GM21360 (cell line): ENCODE results near the gene RPAP3.
"Not testable (repeated sequence)": the region's sequence is repeated elsewhere in the genome, so short reads cannot be mapped to it uniquely, and the experiment has no call there.

ENCODE experiments used
- ATAC-seq: cut with Tn5 transposase; IDR thresholded peaks from one replicate; pipeline ENCODE4 v1.9.1; 2021; ENCODE audit warnings: mild to moderate bottlenecking, moderate library complexity; ENCODE audit not compliant: unreplicated experiment

Gene RPAP3

DNA sequence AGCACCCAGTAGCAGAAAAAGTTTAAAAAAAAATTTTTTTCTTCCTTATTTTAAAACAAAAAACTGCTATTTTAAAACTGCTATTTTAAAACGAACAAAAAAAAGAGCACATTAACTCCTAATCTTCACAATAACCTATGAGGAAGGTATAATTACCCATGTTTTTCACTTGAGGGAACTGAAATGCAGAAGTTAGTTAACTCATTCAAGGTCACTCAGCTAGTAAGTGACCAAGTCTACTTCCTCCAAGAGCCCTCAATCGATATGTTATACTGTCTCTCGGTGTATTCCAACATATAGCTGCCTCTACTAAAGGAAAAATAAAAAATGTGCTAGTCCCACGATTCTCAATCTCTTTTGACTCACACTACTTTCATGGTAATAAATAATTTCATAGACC lies 7.8 kb downstream of the RPAP3 start:
- ATAC-seq, result no peak

DNA sequence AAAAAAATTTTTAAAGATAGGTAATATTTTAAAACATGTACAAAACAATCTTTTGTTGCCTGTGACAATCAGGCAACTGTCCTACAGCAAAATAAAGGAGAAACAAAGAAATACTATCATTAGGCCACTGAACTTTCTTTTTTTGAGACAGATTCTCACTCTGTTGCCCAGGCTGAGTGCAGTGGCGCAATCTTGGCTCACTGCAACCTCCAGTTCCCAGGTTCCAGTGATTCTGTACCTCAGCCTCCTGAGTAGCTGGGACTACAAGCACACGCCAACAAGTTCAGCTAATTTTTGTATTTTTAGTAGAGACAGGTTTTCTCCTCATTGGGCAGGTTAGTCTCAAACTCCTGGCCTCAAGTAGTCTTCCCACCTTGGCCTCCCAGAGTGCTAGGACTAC lies 16.6 kb downstream of the RPAP3 start:
- ATAC-seq, result no peak

DNA sequence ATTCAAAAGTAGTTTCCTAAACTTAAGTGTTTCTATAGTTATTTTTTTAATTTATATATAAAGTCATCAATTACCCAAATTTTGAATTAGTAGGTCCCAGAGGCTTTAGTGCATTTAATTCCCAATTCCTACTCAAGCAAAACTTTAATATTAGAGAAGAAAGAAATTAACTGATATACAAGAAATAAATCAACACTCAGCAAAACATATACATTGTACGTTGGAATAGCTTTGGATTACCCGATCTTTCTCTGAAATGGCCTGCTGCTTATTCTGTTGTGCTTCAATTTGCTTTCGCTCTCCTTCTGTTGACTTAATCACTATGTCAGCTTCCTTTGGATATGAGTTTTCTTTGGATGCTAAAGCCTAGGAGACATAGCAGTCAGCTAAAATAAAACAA lies 18.2 kb downstream of the RPAP3 start:
- ATAC-seq, result no peak

DNA sequence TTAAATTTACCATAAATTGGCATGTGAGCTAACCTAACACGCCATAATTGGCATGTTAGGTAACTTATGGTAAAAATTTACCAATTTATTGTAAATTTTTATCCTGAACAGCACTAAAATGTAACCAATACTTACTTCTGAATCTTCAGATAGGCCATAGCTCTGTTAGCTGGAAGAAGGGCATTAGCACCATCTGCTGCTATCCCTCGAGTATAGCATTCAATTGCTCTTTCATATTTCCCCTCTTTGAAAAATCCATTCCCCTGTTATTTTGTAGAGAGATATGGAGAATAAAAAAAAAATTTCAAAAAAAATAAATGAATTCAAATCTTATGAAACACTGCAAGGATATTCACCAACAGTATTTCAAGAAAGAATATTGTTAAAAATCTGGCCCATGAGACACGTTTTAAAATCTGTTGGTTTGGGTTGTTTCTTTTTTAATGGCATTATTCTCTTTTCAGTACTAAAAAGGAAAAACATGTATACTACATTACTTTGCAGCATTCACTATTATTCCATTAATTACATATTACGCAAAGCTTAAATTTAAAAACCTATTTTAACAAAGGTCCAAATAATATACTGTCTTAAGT lies 19.1 kb downstream of the RPAP3 start:
- no peak for ATAC-seq

DNA sequence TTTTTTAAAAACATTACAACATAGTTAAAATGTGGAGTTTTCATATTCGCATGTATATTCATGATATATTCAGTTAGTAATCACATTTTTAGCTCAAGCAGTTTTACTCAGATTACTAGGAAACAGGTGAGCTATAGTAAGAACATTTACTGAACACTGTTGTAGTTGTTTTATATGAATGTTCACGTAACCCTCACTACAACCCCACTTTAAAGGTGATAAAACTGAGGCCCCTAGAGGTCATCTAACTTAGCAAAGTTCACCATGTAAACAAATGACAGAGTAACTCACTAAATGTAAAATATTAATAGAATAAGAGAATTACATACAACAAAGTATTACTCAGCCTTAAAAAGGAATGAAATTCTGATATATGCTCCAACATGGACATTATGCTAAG lies 26.0 kb downstream of the RPAP3 start:
- ATAC-seq, result no peak

DNA sequence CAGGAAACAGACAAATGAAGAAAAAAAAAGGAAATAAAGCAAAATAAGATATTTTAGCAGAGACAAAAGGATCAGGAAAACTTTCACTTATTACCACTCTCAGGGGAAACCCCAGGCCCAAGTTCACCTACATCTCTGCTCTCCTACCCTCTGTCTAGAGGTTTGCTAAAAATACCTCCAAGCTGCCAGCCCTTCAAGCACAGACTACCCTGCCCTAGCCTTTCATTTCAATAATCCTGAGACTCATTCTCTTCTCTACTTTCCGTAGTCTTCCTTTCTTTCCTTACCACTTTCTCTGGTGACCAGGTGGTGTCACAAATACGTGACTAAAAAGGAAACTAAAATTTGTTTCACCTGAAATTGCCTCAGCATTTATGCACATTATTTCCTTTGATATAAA lies 33.8 kb downstream of the RPAP3 start:
- no peak for ATAC-seq

DNA sequence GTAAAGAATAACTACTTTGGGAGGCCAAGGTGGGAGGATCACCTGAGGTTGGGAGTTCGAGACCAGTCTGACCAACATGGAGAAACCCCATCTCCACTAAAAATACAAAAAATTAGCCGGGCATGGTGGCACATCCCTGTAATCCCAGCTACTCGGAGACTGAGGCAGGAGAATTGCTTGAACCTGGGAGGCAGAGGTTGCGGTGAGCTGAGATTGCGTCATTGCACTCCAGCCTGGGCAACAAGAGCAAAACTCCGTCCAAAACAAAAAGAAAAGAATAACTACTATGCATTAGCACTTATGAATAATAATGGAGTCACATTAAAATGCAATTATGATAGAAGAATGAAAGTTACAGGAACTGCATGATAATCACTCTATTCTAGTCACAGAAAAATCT lies 37.9 kb downstream of the RPAP3 start:
- ATAC-seq, result not testable (repeated sequence)

DNA sequence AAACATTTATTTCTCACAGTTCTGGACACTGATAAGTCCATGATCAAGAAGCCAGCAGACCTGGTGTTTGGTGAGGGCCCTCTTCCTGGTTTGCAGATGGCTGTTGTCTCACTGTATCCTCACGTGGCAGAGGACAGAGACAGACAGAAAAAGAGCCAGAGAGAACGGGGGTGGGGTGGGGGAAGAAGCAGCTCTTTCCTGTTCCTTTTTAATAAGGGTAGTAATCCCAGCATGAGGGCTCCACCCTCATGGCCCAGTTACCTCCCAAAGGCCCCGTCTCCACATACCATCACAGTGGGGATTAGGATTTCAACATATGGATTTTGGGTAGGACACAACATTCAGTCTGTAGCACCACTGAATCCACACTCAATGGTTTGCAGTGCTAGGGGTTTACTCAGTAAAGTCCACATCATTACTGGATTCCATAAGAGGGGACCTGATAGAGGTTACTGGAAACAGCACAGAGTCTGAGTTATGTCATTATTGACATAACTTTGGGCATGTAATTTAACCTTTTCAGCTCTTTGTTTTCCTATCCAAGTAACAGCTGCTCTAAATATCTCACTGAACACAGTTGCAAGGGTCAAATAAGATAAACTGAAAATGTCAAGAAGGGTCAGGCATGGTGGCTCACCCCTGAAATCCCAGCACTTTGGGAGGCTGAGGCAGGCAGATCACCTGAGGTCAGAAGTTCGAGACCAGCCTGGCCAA lies 53.2 kb downstream of the RPAP3 start:
- no peak for ATAC-seq

DNA sequence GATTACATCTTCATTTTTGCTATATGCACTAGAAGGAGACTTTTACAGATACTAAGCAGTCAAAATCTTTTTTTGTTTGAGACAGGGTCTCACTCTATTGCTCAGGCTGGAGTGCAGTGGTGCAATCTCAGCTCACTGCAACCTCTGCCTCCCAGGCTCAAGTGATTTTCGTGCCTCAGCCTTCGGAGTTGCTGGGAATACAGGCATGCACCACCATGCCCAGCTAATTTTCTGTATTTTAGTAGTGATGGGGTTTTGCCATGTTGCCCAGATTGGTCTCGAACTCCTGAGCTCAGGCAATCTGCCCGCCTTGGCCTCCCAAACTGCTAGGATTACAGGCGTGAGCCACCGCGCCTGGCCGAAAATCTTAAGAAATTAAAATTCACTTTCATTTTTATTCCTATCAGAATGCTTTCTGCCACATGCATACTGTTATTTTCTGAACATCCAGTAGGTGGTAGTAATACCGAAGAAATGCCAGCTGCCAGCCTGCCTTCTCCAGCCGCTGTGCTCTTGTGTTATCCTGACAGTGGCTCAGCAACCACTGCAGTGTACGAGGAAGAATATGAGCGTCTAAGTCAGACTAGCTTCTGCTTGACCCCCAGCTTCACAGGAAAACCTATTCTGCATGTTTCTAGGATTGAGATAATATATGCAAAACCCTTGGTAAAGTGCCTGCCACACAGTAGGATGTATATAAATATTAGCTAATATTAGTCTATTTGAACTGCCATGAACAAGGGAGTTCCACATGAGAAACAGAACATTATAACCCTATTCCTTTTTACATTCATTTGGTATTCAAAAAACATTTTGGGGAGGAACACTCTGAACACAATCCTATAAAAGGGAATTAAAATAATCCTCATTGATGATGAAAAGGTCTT lies 54.2 kb downstream of the RPAP3 start:
- ATAC-seq, result peak; percentile 87

DNA sequence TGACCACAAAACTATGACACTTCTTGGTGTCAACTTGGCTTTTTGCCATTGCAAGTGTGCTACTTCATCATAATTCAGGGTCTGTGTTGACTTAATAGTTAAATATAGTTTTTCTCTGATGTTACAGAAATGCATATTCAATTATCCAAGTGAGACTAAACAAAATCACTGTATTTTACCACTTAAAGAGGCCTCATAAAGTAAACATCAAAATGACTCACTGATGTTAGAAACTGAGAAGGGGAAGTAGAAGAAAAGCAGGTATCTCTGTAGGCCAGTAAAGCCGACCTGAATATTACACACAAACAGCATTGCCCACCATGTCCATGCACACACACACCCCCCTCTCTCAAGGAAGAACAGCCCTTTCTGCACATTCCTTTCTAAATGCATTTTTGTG lies 55.4 kb downstream of the RPAP3 start:
- ATAC-seq, result no peak

DNA sequence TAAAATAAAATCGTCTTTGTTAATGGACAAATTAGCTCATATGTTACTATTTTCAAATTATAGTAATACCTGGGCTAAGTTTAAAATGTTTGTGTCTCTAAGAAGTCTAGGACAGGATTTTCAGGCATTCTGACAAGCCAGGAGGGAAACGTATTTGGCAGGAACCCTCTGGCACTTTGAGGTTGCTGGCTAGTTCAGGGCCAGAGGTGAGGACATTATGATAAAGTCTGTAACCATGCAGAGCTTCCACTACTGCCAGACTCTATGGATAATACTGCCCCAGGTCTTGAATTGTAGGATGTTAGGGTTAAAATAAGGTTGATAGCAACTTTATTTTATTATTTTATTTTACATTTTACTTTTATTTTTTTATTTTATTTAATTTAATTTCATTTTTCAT lies 56.4 kb downstream of the RPAP3 start:
- ATAC-seq, result no peak

DNA sequence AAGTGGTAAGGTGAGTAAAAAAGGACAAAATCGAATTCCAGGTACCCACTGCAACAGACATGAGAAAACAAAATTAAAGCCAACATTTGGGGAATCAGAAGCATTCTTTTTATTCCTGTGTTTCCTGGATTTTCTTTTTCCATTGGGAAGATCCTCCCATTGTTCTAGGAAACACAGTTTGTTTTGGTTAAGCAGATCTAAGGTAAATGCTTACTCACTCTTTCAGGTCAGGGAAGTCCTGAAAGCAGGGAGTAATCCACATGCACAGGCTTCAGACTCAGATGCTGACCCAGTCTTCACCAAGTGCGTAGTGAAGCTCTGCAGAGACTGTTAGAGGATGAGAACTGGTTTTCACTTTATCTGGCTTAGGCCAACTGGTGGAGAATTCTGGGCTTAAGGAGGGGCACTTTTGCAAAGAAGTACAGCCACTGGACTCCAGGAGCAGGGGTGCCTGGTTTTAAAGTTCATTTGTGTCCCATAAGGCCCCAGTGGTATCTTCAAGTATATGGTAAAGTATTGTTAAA lies 57.7 kb downstream of the RPAP3 start:
- no peak for ATAC-seq

DNA sequence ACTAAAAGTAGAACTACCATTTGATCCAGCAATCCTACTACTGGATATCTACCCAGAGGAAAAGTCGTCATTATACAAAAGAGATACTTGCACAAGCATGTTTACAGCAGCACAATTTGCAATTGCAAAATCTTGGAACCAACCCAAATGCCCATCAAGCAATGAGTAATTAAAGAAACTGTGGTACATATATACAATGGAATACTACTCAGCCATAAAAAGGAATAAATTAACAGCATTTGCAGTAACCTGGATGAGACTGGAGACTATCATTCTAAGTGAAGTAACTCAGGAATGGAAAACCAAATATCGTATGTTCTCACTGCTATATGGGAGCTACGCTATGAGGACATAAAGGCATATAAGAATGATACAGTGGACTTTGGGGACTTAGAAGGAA lies 63.5 kb downstream of the RPAP3 start:
- ATAC-seq, result not testable (repeated sequence)

DNA sequence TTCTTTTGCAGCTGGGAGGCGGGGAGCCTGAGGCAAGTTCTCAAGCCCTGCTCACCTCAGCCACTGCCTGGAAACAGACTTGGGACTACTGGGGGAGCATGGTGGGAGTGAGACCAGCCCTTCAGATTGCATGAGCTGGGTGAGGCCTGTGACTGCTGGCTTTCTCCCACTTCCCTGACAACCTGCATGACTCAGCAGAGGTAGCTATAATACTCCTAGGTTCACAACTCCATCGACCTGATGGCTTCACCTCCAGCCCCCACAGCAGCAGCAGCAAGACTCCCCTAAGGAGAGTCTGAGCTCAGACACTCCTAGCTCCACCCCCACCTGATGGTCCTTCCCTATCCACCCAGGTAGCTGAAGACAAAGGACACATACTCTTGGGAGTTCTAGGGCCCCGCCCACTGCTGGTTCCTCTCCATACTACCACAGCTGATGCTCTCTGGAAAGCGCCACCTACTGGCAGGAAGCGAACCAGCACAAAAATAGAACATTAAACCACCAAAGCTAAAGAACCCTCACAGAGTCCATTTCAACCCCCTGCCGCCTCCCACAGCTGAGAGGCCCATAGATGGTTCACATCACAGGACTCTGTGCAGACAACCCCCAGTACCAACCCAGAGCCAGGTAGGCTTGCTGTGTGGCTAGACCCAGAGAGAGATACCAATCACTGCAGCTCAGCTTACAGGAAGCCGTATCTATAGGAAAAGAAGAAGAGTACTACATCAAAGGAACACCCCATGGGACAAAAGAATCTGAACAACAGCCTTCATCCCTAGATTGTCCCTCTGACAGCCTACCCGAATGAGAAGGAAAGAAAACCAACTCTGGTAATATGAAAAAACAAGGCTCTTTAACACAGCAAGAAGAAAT lies 68.7 kb downstream of the RPAP3 start:
- ATAC-seq, result no peak

DNA sequence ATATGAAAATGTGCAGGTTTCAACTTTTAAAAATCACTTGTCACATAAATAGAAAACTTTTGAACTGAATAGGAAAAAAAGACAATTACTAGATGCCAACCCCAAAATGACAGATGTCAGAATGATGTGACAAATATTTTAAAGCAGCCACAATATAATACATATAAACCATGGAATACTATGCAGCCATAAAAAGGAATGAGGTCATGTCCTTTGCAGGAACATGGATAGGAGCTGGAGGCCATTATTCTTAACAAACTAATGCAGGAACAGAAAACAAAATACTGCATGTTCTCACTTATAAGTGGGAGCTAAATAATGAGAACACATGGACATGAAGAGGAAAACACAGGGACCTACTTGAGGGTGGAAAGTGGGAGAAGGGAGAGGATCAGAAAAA lies 70.1 kb downstream of the RPAP3 start:
- not testable (repeated sequence) for ATAC-seq

DNA sequence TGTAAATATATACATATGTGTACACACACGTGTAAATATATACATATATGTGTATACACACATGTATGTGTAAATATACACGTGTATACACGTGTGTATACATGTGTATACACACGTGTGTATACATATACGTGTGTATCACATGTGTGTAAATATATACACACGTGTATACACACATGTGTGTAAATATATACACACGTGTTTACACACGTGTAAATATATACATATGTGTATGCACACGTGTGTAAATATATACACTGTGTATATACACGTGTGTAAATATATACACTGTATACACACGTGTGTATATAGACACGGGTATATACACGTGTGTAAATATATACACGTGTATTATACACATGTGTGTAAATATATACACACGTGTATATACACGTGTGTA lies 71.7 kb downstream of the RPAP3 start:
- no peak for ATAC-seq

DNA sequence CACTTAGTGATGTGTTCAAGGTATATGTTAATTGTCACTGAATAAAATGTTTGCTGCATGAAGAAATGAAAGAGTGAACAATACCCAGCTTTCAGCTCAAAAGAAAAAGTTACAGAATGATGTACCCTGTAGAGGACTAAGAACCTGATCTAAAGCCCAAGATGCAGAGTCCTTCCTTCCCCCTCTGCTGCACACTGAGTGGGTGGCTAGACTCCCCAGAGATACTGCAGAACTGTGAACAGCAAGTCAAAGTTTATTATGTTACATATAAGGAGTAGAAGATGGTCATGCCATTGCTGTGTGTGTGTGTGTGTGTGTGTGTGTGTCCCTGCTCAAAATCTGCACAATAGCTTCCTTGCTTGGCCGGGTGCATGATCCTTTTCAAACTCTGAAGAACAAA lies 83.9 kb downstream of the RPAP3 start:
- ATAC-seq, result no peak

DNA sequence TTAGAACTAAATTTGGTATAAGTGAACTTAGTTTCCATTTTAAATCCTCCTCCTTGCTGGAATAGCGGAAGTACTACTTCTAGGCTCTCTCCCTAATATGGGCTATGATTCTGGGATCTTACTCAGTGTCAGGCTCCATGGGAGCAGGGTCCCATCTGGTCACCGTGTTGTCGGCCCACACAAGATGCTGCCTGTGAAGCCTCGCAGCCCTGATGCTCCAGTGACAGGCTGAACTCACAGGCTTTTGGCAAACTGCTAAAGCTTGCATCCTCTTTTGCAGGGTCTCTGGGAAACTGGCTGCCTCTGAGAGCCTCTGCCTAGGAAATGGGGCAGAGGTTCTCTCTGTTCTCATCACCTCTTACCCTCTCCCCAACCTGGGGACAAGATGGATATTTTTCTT lies 88.4 kb downstream of the RPAP3 start:
- ATAC-seq, result no peak

DNA sequence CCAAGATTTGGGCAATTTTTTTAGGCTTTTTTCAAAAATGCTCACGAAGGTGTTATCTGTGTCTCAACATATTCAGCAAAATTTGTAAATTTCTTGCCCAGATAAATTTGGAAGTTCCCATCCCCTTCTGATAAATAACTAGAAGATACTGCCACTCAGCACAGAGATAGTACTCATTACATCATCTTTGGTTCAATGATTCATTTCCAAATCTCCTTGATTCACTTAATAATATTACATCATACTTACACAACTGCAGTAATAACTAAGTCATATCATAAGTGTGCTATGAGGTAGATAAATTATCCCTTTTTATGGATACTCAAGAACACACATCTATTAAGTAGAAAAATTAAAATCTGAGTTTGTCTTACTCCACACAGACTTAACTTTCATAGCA lies 89.4 kb downstream of the RPAP3 start:
- ATAC-seq, result no peak

DNA sequence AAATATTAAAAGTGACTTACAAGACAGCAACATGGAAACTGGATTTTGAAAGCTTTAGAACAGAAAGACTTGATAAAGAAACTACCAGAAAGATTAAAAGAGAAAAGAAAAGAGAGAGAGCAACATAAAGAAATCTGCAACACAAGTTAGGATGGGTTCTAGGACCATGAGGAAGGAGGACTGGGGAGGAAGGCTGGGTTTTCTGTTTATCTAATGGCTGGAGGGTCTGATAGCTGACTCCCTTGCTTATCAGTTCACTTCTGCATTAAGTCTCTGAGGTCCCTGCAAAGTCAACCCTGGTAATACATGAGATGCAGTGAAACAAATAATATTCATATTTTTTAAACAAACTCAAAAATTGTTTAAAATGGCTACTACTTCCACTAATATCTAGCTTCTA lies 90.1 kb downstream of the RPAP3 start:
- ATAC-seq, result no peak

DNA sequence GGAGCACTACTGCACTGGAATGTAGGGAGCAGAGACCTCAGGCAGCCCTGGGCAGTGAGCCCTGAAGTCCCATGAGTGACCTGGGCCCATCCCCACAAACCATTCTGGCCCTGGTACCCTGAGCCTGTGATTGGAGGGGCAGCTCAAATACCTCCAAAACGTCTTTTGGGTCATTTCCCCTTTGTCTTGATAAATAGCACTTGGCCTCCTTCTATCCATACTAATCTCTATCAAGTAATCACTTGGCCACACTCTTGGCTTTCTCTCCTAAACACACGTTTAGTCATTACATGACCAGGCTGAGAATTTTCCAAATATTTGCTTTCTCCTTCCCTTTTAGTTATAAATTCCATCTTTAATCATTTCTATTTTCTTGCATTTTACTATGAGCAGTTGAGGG lies 91.3 kb downstream of the RPAP3 start:
- ATAC-seq, result no peak
